IgD-negative memory B cell (primary cell): ENCODE results near the gene OTOS. TPM values are rescaled to one million over a fixed set of nuclear protein-coding genes. Genes with fewer than 3 reads are reported as not detected.

Experiments
- H3K27ac Mint-ChIP-seq, 3 donors: one replicate each; pipeline ENCODE4 v1.8.0; 2020 to 2022; ENCODE audit warnings: mild to moderate bottlenecking in 3 of 3, mixed read lengths in 3 of 3, moderate library complexity in 1 of 3
- H3K27me3 Mint-ChIP-seq: one replicate; pipeline ENCODE4 v1.8.0; 2021; ENCODE audit warnings: mixed read lengths
- H3K36me3 Mint-ChIP-seq: one replicate; pipeline ENCODE4 v1.8.0; 2020; ENCODE audit warnings: mild to moderate bottlenecking, mixed read lengths
- H3K4me1 Mint-ChIP-seq, 3 donors: one replicate each; pipeline ENCODE4 v1.8.0; 2020 to 2022; ENCODE audit warnings: mixed read lengths in 3 of 3, mild to moderate bottlenecking in 1 of 3
- H3K4me3 Mint-ChIP-seq, 4 donors: one replicate each; pipeline ENCODE4 v1.8.0; 2020 to 2022; ENCODE audit warnings: mild to moderate bottlenecking in 4 of 4, mixed read lengths in 4 of 4, moderate library complexity in 3 of 4
- H3K9me3 Mint-ChIP-seq, 3 donors: one replicate each; pipeline ENCODE4 v1.8.0; 2020 to 2021; ENCODE audit warnings: mixed read lengths in 3 of 3, mild to moderate bottlenecking in 1 of 3
- polyA plus RNA-seq: library from polyadenylated mRNA; unstranded; fragments of 300-500 nt; fragmentation: Illumina TruSeq; gene quantifications from one replicate; pipeline ENCODE4 v1.2.3, GENCODE V29; 2021

OTOS gene
- polyA plus RNA-seq, 1 donor from 2014 or later, result not detected

GRCh38 chr2:240162939-240163714 lies 22.7 kb upstream of the OTOS start:
- H3K9me3 Mint-ChIP-seq, result peaks cover 0 to 2% (median 0%) of the 10 kb centered on the region in 3 donors
- no peak overlapping the region for H3K4me3 Mint-ChIP-seq
- H3K27me3 Mint-ChIP-seq, result peaks cover 10% of the 10 kb centered on the region
- no peaks in the 10 kb centered on the region for H3K4me1 Mint-ChIP-seq
- no peaks in the 10 kb centered on the region for H3K36me3 Mint-ChIP-seq
- no peak overlapping the region for H3K27ac Mint-ChIP-seq

DNA sequence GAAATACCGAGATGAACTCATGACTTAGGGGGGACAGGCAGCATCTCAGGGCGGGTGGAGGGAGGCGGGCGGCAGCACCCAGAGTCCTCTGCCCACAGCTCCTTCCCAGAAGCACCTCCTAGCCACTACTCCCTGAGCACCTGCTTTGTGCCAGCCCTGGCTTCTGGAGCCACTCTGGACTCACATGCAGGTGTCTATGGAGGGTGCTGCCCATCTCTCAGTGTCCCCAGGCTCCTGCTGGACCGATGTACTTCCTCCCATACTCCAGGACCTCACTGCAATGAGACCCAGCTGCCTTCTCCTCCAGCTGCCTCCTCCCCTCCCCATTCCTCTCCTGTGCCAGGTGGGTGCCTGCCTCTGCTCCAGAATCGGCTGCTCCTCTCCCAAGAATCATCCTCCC lies 22.1 kb upstream of the OTOS start:
- H3K36me3 Mint-ChIP-seq, result no peaks in the 10 kb centered on the region
- H3K27me3 Mint-ChIP-seq, result peaks cover 9% of the 10 kb centered on the region
- H3K9me3 Mint-ChIP-seq, result peaks cover 0 to 2% (median 0%) of the 10 kb centered on the region in 3 donors
- H3K4me3 Mint-ChIP-seq, result no peak overlapping the region
- no peak overlapping the region for H3K27ac Mint-ChIP-seq
- no peaks in the 10 kb centered on the region for H3K4me1 Mint-ChIP-seq

DNA sequence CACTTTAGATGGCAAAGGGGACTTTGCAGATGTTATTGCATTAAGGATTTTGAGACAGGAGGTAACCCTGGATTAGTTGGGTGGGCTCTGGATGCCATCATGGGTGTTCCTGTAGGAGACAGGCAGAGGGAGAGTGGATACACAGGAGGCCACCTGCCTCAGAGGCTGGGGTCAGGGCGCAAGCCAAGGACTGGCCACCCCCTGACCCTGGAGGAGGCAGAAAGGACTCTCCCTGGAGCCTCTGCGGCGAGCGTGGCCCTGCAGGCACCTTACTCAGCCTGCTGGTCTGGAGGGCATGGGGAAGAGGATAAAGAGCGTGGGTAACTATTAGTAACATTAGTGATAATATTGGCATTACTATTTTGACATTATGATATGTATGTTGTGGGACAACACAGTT lies 21.6 kb upstream of the OTOS start:
- no peaks in the 10 kb centered on the region for H3K36me3 Mint-ChIP-seq
- H3K27me3 Mint-ChIP-seq, result peaks cover 8% of the 10 kb centered on the region
- H3K27ac Mint-ChIP-seq, result no peak overlapping the region
- peaks cover 0 to 2% (median 0%) of the 10 kb centered on the region in 3 donors for H3K9me3 Mint-ChIP-seq
- H3K4me1 Mint-ChIP-seq, result no peaks in the 10 kb centered on the region
- no peak overlapping the region for H3K4me3 Mint-ChIP-seq

DNA sequence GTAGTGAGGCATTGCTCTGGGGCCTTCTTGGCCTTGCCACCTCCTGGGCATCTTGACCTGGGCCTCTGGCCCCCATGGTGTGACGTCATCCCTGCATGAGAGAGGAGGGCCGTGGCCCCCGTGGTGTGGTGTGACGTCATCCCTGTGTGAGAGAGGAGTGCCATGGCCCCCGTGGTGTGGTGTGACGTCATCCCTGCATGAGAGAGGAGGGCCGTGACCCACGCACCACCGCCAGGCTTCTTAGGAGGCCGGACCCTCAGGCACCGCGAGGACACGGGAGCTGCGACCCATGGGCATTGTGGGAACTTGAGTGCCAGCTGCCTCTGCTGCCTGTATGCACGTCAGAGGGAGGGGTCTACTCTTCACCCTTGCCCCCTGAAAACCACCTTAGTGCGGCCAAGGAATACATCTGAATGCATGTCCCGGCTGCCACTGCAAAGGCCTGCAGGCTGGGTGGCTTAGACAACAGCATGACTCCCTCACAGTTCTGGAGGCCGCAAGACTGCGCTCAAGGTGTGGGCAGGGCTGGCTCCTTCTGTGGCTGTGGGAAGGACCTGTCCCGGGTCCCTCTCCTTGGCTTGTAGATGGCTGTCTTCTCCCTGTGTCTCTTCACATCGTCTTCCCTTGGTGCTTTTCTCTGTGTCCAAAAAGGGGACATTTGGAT lies 20.8 kb upstream of the OTOS start:
- peaks cover 4% of the 10 kb centered on the region for H3K27me3 Mint-ChIP-seq
- H3K36me3 Mint-ChIP-seq, result no peaks in the 10 kb centered on the region
- H3K27ac Mint-ChIP-seq, result no peak overlapping the region
- peaks cover 0 to 2% (median 0%) of the 10 kb centered on the region in 3 donors for H3K9me3 Mint-ChIP-seq
- H3K4me1 Mint-ChIP-seq, result no peaks in the 10 kb centered on the region
- H3K4me3 Mint-ChIP-seq, result no peak overlapping the region

GRCh38 chr2:240160291-240161086 lies 20.0 kb upstream of the OTOS start:
- no peak overlapping the region for H3K4me3 Mint-ChIP-seq
- H3K27ac Mint-ChIP-seq, result no peak overlapping the region
- peaks cover 4% of the 10 kb centered on the region for H3K27me3 Mint-ChIP-seq
- H3K9me3 Mint-ChIP-seq, result peaks cover 0 to 2% (median 0%) of the 10 kb centered on the region in 3 donors
- H3K36me3 Mint-ChIP-seq, result no peaks in the 10 kb centered on the region
- H3K4me1 Mint-ChIP-seq, result no peaks in the 10 kb centered on the region

DNA sequence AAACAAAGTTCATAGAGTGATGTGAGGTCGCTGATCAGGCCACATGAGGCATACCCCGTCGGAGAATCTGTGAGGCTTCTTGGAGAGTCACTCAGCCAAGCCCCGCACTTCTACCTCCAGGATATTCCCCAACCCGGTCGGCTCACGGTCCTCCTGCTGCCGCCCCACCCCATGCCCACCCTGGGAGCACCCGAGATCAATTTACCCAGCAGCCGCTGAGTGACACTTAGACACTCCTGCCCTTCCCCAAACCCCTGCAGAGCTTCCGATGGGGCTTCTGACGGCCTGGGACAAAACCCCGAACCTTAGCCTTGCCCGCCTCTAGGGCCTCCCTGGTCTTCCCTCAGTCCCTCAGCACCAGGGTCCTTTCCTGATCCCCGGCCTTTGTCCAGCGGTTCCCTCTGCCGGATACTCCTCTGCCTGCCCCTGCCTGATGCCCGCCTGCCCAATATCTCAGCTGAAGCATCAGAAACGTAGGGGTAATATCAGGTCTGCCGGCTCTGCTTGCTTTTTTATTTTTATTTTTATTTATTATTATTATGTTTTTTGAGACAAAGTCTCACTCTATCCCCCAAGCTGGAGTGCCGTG lies 18.9 kb upstream of the OTOS start:
- no peaks in the 10 kb centered on the region for H3K9me3 Mint-ChIP-seq
- no peaks in the 10 kb centered on the region for H3K36me3 Mint-ChIP-seq
- no peak overlapping the region for H3K27ac Mint-ChIP-seq
- no peaks in the 10 kb centered on the region for H3K4me1 Mint-ChIP-seq
- peaks cover 5% of the 10 kb centered on the region for H3K27me3 Mint-ChIP-seq
- no peak overlapping the region for H3K4me3 Mint-ChIP-seq

GRCh38 chr2:240157147-240157470 lies 16.7 kb upstream of the OTOS start:
- Mint-ChIP-seq H3K9me3 (peaks cover 1 to 3% (median 2%) of the 10 kb centered on the region in 3 donors), H3K4me1 (no peaks in the 10 kb centered on the region), H3K27me3 (peaks cover 9% of the 10 kb centered on the region), H3K27ac (peak overlapping the region in 1 of 3 donors; percentile 55), H3K36me3 (no peaks in the 10 kb centered on the region), H3K4me3 (no peak overlapping the region)

DNA sequence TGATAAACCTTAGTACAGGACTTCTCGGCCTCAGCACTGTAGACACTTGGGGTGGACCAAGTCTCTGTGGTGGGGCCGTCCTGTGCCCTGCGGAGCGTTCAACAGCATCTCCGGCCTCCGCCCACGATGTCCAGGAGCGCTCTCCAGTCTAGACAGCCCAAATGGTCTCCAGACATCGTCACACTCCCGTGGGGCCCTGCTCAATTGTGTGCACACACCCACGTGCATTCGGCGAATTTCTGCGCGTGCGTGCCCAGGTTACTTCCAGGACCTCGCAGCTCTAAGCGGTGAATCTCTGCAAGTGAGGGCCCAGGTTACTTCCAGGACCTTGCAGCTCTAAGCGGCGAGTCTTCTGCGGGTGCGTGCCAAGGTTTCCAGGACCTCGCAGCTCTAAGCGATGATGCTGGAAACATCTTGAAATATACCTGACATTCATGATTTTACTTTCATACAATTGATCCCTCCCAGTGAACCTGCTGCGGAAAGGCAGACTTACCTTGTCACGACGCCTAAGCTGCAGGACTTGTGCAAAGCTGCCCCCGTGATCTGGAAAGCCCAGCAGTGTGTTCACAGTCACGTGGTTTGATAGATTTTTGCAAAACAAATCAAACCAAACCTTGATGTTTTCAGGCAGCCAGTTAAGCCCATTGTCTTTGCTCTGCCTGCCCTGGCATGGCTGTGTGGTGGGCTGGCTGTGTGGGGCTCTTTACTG lies 16.1 kb upstream of the OTOS start:
- H3K27ac Mint-ChIP-seq, result peak overlapping the region in 1 of 3 donors; percentile 55
- no peaks in the 10 kb centered on the region for H3K4me1 Mint-ChIP-seq
- no peak overlapping the region for H3K4me3 Mint-ChIP-seq
- H3K9me3 Mint-ChIP-seq, result peaks cover 1 to 3% (median 2%) of the 10 kb centered on the region in 3 donors
- no peaks in the 10 kb centered on the region for H3K36me3 Mint-ChIP-seq
- peaks cover 9% of the 10 kb centered on the region for H3K27me3 Mint-ChIP-seq

- H3K9me3 Mint-ChIP-seq, result peaks cover 1 to 3% (median 2%) of the 10 kb centered on the region in 3 donors
- no peaks in the 10 kb centered on the region for H3K4me1 Mint-ChIP-seq
- H3K36me3 Mint-ChIP-seq, result no peaks in the 10 kb centered on the region
- H3K27ac Mint-ChIP-seq, result no peak overlapping the region
- H3K27me3 Mint-ChIP-seq, result peaks cover 13% of the 10 kb centered on the region
- no peak overlapping the region for H3K4me3 Mint-ChIP-seq
Measured at GRCh38 chr2:240155745-240156390, 15.4 kb upstream of the OTOS start.

DNA sequence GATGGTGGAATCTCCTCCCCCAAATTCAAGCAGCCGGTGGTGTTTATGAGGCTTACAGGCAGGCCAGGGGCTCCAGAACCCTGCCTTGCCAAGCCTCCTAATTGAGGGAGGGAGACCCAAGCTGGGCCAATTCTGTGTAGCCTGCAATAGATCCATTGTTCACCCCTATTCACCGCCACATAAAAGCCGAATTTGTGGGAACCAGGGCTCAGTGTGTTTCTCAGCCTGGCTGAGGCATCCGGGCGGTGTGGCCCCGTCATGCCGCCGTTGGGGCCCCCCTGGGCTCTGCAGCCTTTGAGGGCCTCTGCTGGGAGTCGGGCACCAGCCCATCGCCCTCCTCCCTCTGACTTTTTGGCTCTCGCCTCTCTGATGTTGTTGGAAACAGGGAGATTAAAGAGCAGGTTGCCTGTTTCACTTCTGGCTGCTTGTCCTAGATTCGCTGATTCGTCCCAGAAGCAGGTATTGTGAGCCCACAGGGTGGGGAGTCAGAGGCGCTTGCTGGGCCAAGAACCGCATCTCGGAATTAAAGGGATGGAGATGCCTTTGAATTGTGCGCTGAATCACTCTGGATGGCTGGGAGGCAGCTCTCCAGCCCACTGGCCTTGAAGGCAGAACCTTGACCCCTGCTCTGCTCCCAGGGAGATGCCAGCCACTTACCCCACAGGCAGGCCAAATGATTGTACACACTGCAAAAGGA lies 14.7 kb upstream of the OTOS start:
- Mint-ChIP-seq H3K27ac (no peak overlapping the region), H3K9me3 (peaks cover 1 to 3% (median 2%) of the 10 kb centered on the region in 3 donors), H3K4me1 (no peaks in the 10 kb centered on the region), H3K27me3 (peaks cover 11% of the 10 kb centered on the region), H3K36me3 (no peaks in the 10 kb centered on the region), H3K4me3 (no peak overlapping the region)

- Mint-ChIP-seq H3K4me3 (peak overlapping the region in 1 of 4 donors; percentile 28), H3K27ac (no peak overlapping the region), H3K27me3 (peaks cover 13% of the 10 kb centered on the region), H3K9me3 (peaks cover 1 to 3% (median 2%) of the 10 kb centered on the region in 3 donors), H3K36me3 (no peaks in the 10 kb centered on the region), H3K4me1 (no peaks in the 10 kb centered on the region)
Measured at GRCh38 chr2:240154606-240155005, 14.1 kb upstream of the OTOS start.

GRCh38 chr2:240153418-240153817 lies 13.0 kb upstream of the OTOS start:
- no peak overlapping the region for H3K27ac Mint-ChIP-seq
- H3K9me3 Mint-ChIP-seq, result peaks cover 1 to 3% (median 2%) of the 10 kb centered on the region in 3 donors
- peaks cover 13% of the 10 kb centered on the region for H3K27me3 Mint-ChIP-seq
- H3K4me1 Mint-ChIP-seq, result no peaks in the 10 kb centered on the region
- no peaks in the 10 kb centered on the region for H3K36me3 Mint-ChIP-seq
- H3K4me3 Mint-ChIP-seq, result no peak overlapping the region

GRCh38 chr2:240151477-240152031 lies 11.1 kb upstream of the OTOS start:
- Mint-ChIP-seq H3K27me3 (peaks cover 14% of the 10 kb centered on the region), H3K36me3 (no peaks in the 10 kb centered on the region), H3K27ac (no peak overlapping the region), H3K4me1 (no peaks in the 10 kb centered on the region), H3K4me3 (no peak overlapping the region), H3K9me3 (peaks cover 1 to 3% (median 2%) of the 10 kb centered on the region in 3 donors)
